Erythroblast (primary cell): ENCODE results near the gene AUTS2.

Source experiments
- GATA1 ChIP-seq: IDR thresholded peaks from 2 replicates; pipeline ENCODE4 v1.6.1; 2011; ENCODE audit warnings: low read depth, mild to moderate bottlenecking, control low read depth, low read length, moderate library complexity
- POLR2A ChIP-seq: IDR thresholded peaks from 2 replicates; pipeline ENCODE4 v1.6.1; 2011; ENCODE audit warnings: mild to moderate bottlenecking, low read length

- TF ChIP-seq POLR2A (no peak), GATA1 (no peak)
These were observed 407.6 kb downstream of the AUTS2 start for GRCh38 chr7:70005891-70006260.
